Right cardiac atrium (tissue), 5 donors: ENCODE results near the gene RHOV. TPM values are rescaled to one million over a fixed set of nuclear protein-coding genes. Genes with fewer than 3 reads are reported as not detected.

Experiments
- ATAC-seq, 2 donors: fragments of 200-7000 bp; cut with Tn5 transposase; one replicate each; pipeline versions ENCODE4 v1.8.0 to v1.9.1; 2020; ENCODE audit warnings: moderate library complexity in 2 of 2, mild to moderate bottlenecking in 1 of 2
- DNase-seq, 3 donors: peaks; one replicate each; pipeline ENCODE4 v3.0.0-alpha.2; 2020
- H3K27ac ChIP-seq: one replicate; pipeline ENCODE4 v1.5.1; 2013; ENCODE audit warnings: mild to moderate bottlenecking, low read length, control low read depth, moderate library complexity
- H3K27me3 ChIP-seq: one replicate; pipeline ENCODE4 v1.6.1; 2013; ENCODE audit not compliant: control insufficient read depth, insufficient read depth
- H3K4me1 ChIP-seq: one replicate; pipeline ENCODE4 v1.6.1; 2013; ENCODE audit warnings: low read length; ENCODE audit not compliant: control insufficient read depth, insufficient read depth
- H3K4me3 ChIP-seq: one replicate; pipeline ENCODE4 v1.5.1; 2013; ENCODE audit warnings: low read length, control low read depth
- H3K9me3 ChIP-seq: one replicate; pipeline ENCODE4 v1.6.1; 2013; ENCODE audit warnings: low read length; ENCODE audit not compliant: control insufficient read depth
- WGBS: extraction: QIAGEN DNeasy Blood & Tissue Kit; methylation state at CpG from one replicate; pipeline ENCODE4 v1.1.7; 2013; 5-methylcytosine and 5-hydroxymethylcytosine counted together
- intact Hi-C, 4 donors: fragments of 100-400 bp; cut with DNase I; formaldehyde crosslinking; loops; one replicate each; pipeline versions ENCODE4 v1.11.0 to v1.14.0; 2022 to 2023
- polyA plus RNA-seq: library from polyadenylated mRNA; stranded (reverse); fragments of 200-250 nt; gene quantifications from one replicate; pipeline ENCODE4 v1.2.3, GENCODE V29; 2013
- total RNA-seq, 4 donors: library from RNA; stranded (reverse); fragmentation: NEBNext Ultra II Directional; extraction: Animal tissue kit (Norgen Biotek cat#: 25700); gene quantifications; one replicate each; pipeline ENCODE4 v1.2.1, GENCODE V29; 2021
- donor health status: healthy with polysubstance abuse.
- donor health status: DM: no; HTN: yes; CAD: no.
- donor health status: DM: no; HTN: no; CAD: no.
- donor health status: DM: no; HTN: yes; CAD: no; lungs with severe emphysema.
- donor health status: DM: yes; HTN: yes; CAD: no.

The RHOV gene
- total and polyA plus RNA-seq, 5 donors, result not detected

GRCh38 chr15:40843885-40844695 lies 29.9 kb downstream of the RHOV start, which contains the start of gene SPINT1:
TSS of gene SPINT1 (plus strand) at chr15:40844048. CDS start at chr15:40844555, 507 bp downstream.
- peaks cover 2% of the 10 kb centered on the region for H3K4me1 ChIP-seq
- H3K4me3 ChIP-seq, result peak within 1 kb of the TSS; percentile 41
- WGBS, result under 1% methylated on average over 89 of the region's 89 CpGs
- no peak within 1 kb of the TSS for H3K27ac ChIP-seq
- intact Hi-C loops, result no loop called here
- H3K9me3 ChIP-seq, result no peaks in the 10 kb centered on the region
- no peaks in the 10 kb centered on the region for H3K27me3 ChIP-seq
- DNase-seq (peak; percentile 25 to 70 (median 61)), ATAC-seq (peak; percentile 50 to 53)

DNA sequence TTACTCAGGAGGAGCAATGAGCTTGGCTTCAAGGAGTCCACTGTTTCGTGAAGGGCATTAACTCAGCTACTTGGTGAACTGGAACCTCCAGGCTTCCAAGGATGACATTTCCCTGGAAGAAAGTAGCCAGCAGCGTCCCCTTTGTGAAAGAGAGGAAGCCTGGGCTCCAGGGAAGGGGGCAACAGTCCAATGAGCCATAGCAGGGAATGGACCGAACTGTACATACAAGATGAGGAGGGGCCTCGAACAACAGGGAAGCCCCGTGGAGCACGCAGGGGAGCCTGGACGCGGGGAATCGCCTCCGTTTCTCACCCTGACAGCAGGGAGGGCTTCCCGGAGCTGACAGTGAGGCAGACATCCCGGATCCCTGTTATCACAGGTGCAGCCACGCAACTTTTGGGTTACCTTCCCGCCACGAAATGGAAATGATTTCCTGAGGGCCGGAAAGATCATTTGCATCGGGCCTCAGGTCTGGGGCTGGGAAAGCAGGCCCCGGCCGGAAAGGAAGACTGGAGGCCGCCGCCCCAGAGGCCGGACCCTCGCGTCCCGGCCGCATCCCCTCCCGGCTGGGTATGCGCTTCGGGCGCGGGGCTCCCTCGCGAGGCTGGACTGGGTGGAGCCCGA lies 30.7 kb downstream of the RHOV start:
- Histone ChIP-seq H3K4me3 (peak overlapping the region; percentile 41), H3K4me1 (peaks cover 2% of the 10 kb centered on the region), H3K27me3 (no peaks in the 10 kb centered on the region), H3K27ac (no peak overlapping the region), H3K9me3 (no peaks in the 10 kb centered on the region)
- intact Hi-C loops, result no loop called here
- DNase-seq (no peak), ATAC-seq (no peak)
- WGBS, result 20% methylated on average over 34 of the region's 34 CpGs

GRCh38 chr15:40841741-40842140 lies 32.3 kb downstream of the RHOV start:
- Histone ChIP-seq H3K27me3 (no peaks in the 10 kb centered on the region), H3K27ac (no peak overlapping the region), H3K4me3 (no peak overlapping the region), H3K9me3 (no peaks in the 10 kb centered on the region), H3K4me1 (peaks cover 2% of the 10 kb centered on the region)
- intact Hi-C loops, result no loop called here
- 64% methylated on average over 2 of the region's 2 CpGs for WGBS
- DNase-seq (no peak), ATAC-seq (no peak)

DNA sequence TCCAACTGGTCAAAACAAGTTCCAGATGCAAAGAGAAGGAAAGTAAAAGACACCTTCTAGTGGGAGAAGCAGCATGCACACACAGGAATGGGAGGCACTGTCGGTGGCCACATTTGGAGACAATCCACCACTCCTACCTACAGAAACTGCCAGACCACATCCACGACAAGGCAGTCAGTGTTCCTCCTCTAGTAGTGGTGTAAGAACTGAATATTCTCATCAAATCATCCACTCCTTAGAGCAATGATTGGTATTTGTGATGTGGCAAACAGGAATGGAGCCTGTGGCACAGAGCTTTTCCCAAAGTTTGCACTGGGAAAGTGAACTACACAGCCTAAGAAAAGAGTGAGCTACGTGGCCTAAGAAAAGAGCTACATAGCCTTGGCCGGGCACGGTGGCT lies 35.3 kb downstream of the RHOV start:
- ATAC-seq, result no peak
- Histone ChIP-seq H3K27ac (no peak overlapping the region), H3K27me3 (no peaks in the 10 kb centered on the region), H3K4me3 (no peak overlapping the region), H3K4me1 (no peaks in the 10 kb centered on the region), H3K9me3 (no peaks in the 10 kb centered on the region)
- intact Hi-C loops, result no loop called here
- no peak for DNase-seq
- WGBS, result 79% methylated on average over 5 of the region's 5 CpGs

GRCh38 chr15:40836020-40836419 lies 38.0 kb downstream of the RHOV start:
- Histone ChIP-seq H3K4me3 (no peak overlapping the region), H3K27me3 (no peaks in the 10 kb centered on the region), H3K4me1 (no peaks in the 10 kb centered on the region), H3K27ac (no peak overlapping the region), H3K9me3 (no peaks in the 10 kb centered on the region)
- DNase-seq (no peak), ATAC-seq (no peak)
- intact Hi-C loops, result no loop called here
- 90% methylated on average over 1 of the region's 1 CpG for WGBS

- Histone ChIP-seq H3K27me3 (no peaks in the 10 kb centered on the region), H3K4me3 (no peak overlapping the region), H3K9me3 (no peaks in the 10 kb centered on the region), H3K27ac (no peak overlapping the region), H3K4me1 (no peaks in the 10 kb centered on the region)
- intact Hi-C loops, result no loop called here
- ATAC-seq (no peak), DNase-seq (no peak)
Observed at GRCh38 chr15:40832903-40833302, 41.1 kb downstream of the RHOV start.

- WGBS, result 69% methylated on average over 1 of the region's 1 CpG
- Histone ChIP-seq H3K27ac (no peak overlapping the region), H3K27me3 (no peaks in the 10 kb centered on the region), H3K4me3 (no peak overlapping the region), H3K4me1 (no peaks in the 10 kb centered on the region), H3K9me3 (no peaks in the 10 kb centered on the region)
- no peak for ATAC-seq
- no peak for DNase-seq
- intact Hi-C loops, result no loop called here
Observed at GRCh38 chr15:40831861-40832260, 42.2 kb downstream of the RHOV start.

GRCh38 chr15:40830884-40831283 lies 43.1 kb downstream of the RHOV start:
- no peaks in the 10 kb centered on the region for H3K9me3 ChIP-seq
- no peak overlapping the region for H3K4me3 ChIP-seq
- intact Hi-C loops, result no loop called here
- DNase-seq (no peak), ATAC-seq (no peak)
- 67% methylated on average over 2 of the region's 2 CpGs for WGBS
- no peaks in the 10 kb centered on the region for H3K4me1 ChIP-seq
- no peak overlapping the region for H3K27ac ChIP-seq
- no peaks in the 10 kb centered on the region for H3K27me3 ChIP-seq

DNA sequence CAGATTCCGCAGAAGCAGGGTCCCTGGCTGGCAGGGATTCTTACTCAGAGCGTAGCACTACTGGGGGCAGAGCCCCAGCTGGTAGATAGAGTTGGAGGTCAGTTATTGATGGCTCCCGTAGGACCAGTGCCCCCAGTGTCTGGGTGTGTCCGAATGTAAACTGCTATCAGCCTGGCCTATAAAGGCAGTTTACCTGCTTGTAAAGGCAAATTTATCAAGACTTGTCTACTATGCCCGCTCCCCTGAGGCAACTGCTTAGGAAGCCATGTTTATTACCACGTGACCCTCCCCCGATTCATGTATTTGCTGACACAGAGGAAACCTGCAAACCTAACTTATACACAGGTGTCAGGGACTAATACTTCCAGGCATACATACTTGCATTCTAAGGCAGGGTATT lies 44.9 kb downstream of the RHOV start:
- WGBS, result 82% methylated on average over 7 of the region's 7 CpGs
- no peak for ATAC-seq
- H3K4me3 ChIP-seq, result no peak overlapping the region

GRCh38 chr15:40828447-40829036 lies 45.5 kb downstream of the RHOV start, which contains the start of gene PPP1R14D:
TSS of gene PPP1R14D (minus strand) at chr15:40828708. CDS start at chr15:40828641, 67 bp downstream.
- H3K27me3 ChIP-seq, result no peaks in the 10 kb centered on the region
- intact Hi-C loops, result no loop called here
- H3K9me3 ChIP-seq, result no peaks in the 10 kb centered on the region
- H3K4me1 ChIP-seq, result no peaks in the 10 kb centered on the region
- no peak within 1 kb of the TSS for H3K27ac ChIP-seq
- ATAC-seq, result peak in 1 of 2 donors; percentile 47
- no peak for DNase-seq
- 85% methylated on average over 6 of the region's 6 CpGs for WGBS
- no peak within 1 kb of the TSS for H3K4me3 ChIP-seq

More for the DNA sequence above, 44.9 kb downstream of the RHOV start:
- no peak for DNase-seq
- Histone ChIP-seq H3K9me3 (no peaks in the 10 kb centered on the region), H3K4me1 (no peaks in the 10 kb centered on the region), H3K27me3 (no peaks in the 10 kb centered on the region), H3K27ac (no peak overlapping the region)
- intact Hi-C loops, result no loop called here

- no peaks in the 10 kb centered on the region for H3K4me1 ChIP-seq
- ATAC-seq, result no peak
- no peak overlapping the region for H3K4me3 ChIP-seq
- H3K9me3 ChIP-seq, result no peaks in the 10 kb centered on the region
- WGBS, result 82% methylated on average over 4 of the region's 4 CpGs
- no peak overlapping the region for H3K27ac ChIP-seq
- H3K27me3 ChIP-seq, result no peaks in the 10 kb centered on the region
- intact Hi-C loops, result no loop called here
- no peak for DNase-seq
Observed at GRCh38 chr15:40826423-40827075, 47.5 kb downstream of the RHOV start.
